Activated CD8-positive, alpha-beta T cell treated with anti-CD3 and anti-CD28 coated beads, Interleukin-2, amount 10 ng/mL, durations not matched to agents 7 days and 5 days (primary cell): ENCODE measurements around the gene NKIRAS2. TPM values are rescaled to one million over a fixed set of nuclear protein-coding genes. Genes with fewer than 3 reads are reported as not detected.

Source experiments
- ATAC-seq: fragments of 150-1000 bp; cut with Tn5 transposase; one replicate; pipeline ENCODE4 v1.10.0; 2021; ENCODE audit warnings: moderate library complexity
- CTCF ChIA-PET: fragments of 350-600 bp; sonication (Branson Sonifier 250); formaldehyde crosslinking; loops from one replicate; lab custom pipeline; 2021; ENCODE audit warnings: antibody characterized with exemption; lab: Charles Lee
- POLR2A ChIA-PET: fragments of 350-600 bp; sonication (Branson Sonifier 250); formaldehyde crosslinking; loops from one replicate; lab custom pipeline; 2021; ENCODE audit warnings: antibody characterized with exemption; lab: Charles Lee
- DNase-seq: peaks from one replicate; pipeline ENCODE4 v3.0.0-alpha.2; 2020
- H3K27ac Mint-ChIP-seq: one replicate; pipeline ENCODE4 v1.8.0; 2021; ENCODE audit warnings: mild to moderate bottlenecking, mixed read lengths
- H3K27me3 Mint-ChIP-seq: one replicate; pipeline ENCODE4 v1.8.0; 2021; ENCODE audit warnings: low read depth, mixed read lengths
- H3K36me3 Mint-ChIP-seq: one replicate; pipeline ENCODE4 v1.8.0; 2021; ENCODE audit warnings: low read depth, mixed read lengths
- H3K4me1 Mint-ChIP-seq: one replicate; pipeline ENCODE4 v1.8.0; 2021; ENCODE audit warnings: low read depth, mixed read lengths
- H3K4me3 Mint-ChIP-seq: one replicate; pipeline ENCODE4 v1.8.0; 2021; ENCODE audit warnings: mild to moderate bottlenecking, mixed read lengths
- H3K9me3 Mint-ChIP-seq: one replicate; pipeline ENCODE4 v1.8.0; 2022; ENCODE audit warnings: mixed read lengths; ENCODE audit not compliant: insufficient read depth
- total RNA-seq, 2 experiments: library from RNA; stranded (reverse); gene quantifications; one replicate each; pipeline ENCODE4 v1.2.3, GENCODE V29; 2021

NKIRAS2 gene
- total RNA-seq, 2 experiments from 2014 or later = 25.7 to 26.2 TPM

DNA sequence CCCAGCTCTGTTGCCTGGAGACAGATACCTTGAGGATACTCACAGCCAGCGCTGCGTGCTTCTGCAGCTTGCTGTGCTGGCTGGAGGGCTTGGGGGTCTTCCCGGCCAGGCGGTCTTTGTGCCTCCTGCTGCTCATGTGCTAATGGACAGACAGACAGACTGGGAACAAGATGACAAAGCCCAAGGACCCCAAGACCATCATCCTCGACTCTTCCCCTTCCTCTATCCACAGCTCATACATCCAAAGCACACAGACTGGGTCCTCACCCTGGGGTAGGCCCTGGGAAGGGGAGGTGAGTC lies 7.7 kb downstream of the NKIRAS2 start:
- Mint-ChIP-seq H3K27me3 (no peaks in the 10 kb centered on the region), H3K36me3 (peaks cover 14% of the 10 kb centered on the region), H3K4me1 (peaks cover 17% of the 10 kb centered on the region), H3K27ac (no peak overlapping the region), H3K4me3 (no peak overlapping the region), H3K9me3 (no peaks in the 10 kb centered on the region)
- DNase-seq = no peak
- CTCF ChIA-PET = interaction anchor here (1.0 to 7.0 kb wide), 6 partner anchors 11 to 103 kb away, joined by 3 to 168 read pairs (median 14); partner anchors contain the start of genes DHX58, DNAJC7 and KAT2A
- POLR2A ChIA-PET = interaction anchor here (0.6 to 6.3 kb wide), 5 partner anchors 10 to 127 kb away, joined by 3 to 40 read pairs (median 4); partner anchors contain the start of genes DHX58 and DNAJC7
- ATAC-seq = no peak

DNA sequence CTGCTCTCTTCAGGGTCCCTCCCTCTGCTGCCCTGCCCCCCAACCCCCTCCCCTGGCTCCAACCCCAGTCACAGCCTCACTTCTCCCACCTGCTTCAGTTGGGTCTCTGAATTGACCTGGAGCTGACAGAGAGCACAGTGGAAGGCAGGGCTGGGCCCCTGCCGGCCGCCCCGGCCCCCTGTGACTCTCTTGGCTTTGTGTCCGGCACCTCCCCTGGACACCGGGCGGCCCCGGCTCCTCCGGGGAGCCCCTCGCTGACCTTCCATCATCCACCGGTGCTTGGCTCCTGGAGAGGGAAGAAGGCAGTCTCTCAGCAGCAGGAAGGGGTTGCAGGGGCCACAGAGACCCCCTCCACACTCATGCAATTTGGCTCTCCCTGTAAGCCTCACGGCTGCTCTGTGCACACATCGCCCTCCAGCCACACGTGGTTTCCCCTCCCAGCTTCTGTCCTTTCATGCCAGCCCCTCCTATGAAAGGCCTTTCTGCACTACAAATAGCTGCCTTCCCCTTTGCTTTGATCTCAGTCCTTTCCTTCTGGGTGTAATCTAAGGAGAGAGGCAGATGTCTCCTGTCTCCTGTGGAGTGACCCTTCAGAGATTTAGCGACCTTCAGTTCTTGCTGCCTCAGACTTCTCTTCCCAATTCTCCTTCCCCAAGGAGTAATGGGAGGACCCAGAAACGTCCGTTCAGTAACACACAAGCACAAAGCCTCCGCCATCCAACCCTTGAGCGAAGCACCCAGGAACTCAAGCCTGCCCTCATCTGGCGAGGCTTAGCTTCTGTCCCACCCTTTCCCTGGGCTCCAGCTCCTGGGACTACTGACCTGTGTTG lies 8.3 kb downstream of the NKIRAS2 start:
- Mint-ChIP-seq H3K27ac (no peak overlapping the region), H3K36me3 (peaks cover 12% of the 10 kb centered on the region), H3K9me3 (no peaks in the 10 kb centered on the region), H3K4me3 (no peak overlapping the region), H3K27me3 (no peaks in the 10 kb centered on the region), H3K4me1 (peaks cover 17% of the 10 kb centered on the region)
- CTCF ChIA-PET = interaction anchor here (2.8 to 7.0 kb wide), 4 partner anchors 12 to 85 kb away, joined by 9 to 168 read pairs (median 30); partner anchors contain the start of genes DHX58, DNAJC7 and KAT2A
- ATAC-seq (no peak), DNase-seq (no peak)
- POLR2A ChIA-PET = interaction anchor here (0.6 to 6.3 kb wide), 3 partner anchors 11 to 84 kb away, joined by 3 to 40 read pairs (median 3); partner anchors contain the start of genes DHX58 and DNAJC7

DNA sequence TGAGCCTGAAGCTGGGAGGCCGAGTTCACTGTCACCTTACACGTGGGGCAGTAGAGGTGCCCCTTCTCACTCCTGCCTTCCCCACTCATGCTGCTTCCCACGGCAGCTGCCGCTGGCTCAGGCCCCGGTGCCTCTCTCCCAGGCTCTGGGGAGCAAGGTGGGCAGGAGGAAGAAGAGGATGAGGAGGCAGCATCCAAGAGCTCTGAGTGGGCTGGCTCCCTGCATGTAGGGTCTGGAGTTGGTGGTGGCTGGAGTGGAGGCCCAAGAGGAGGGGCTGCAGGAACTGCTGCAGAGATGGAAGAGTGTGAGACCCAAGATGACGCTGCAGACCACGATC lies 8.9 kb downstream of the NKIRAS2 start:
- ChIA-PET CTCF (interaction anchor here (1.0 to 7.0 kb wide), 5 partner anchors 8 to 85 kb away, joined by 3 to 168 read pairs (median 15); partner anchors contain the start of genes DHX58, DNAJC7, KAT2A and NKIRAS2), POLR2A (interaction anchor here (0.6 to 6.3 kb wide), 3 partner anchors 11 to 84 kb away, joined by 3 to 40 read pairs (median 3); partner anchors contain the start of genes DHX58 and DNAJC7)
- Mint-ChIP-seq H3K4me3 (no peak overlapping the region), H3K27me3 (no peaks in the 10 kb centered on the region), H3K9me3 (no peaks in the 10 kb centered on the region), H3K36me3 (peaks cover 8% of the 10 kb centered on the region), H3K27ac (no peak overlapping the region), H3K4me1 (peaks cover 19% of the 10 kb centered on the region)
- DNase-seq (no peak), ATAC-seq (no peak)

DNA sequence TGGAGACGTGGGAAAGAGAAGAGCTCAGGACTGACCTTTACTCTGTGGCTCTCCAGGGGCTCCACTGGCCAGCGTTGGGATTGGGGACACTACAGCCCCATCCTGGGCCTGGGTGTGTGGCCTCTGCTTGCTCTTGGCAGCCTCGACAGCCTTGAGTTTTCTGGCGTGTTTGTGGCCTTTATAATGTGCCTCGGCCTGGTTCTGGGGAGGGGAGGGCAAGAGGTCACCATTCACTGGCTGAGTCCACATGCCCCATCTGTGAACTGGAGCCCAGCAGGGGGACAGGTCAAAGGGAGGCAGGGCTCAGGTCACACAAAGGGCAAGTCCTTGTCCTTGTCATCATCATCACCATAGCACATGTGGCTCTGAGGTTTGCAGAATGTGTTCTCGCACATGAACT lies 11.7 kb downstream of the NKIRAS2 start:
- no peaks in the 10 kb centered on the region for H3K9me3 Mint-ChIP-seq
- peaks cover 14% of the 10 kb centered on the region for H3K4me1 Mint-ChIP-seq
- CTCF ChIA-PET = interaction anchor here (0.7 to 3.2 kb wide), 5 partner anchors 11 to 107 kb away, joined by 3 to 15 read pairs (median 4); partner anchors contain the start of genes DHX58 and NKIRAS2
- H3K27me3 Mint-ChIP-seq = peaks cover 2% of the 10 kb centered on the region
- no peak overlapping the region for H3K27ac Mint-ChIP-seq
- no peak for DNase-seq
- no peak overlapping the region for H3K4me3 Mint-ChIP-seq
- POLR2A ChIA-PET = no interaction called here
- no peak for ATAC-seq
- H3K36me3 Mint-ChIP-seq = no peaks in the 10 kb centered on the region

DNA sequence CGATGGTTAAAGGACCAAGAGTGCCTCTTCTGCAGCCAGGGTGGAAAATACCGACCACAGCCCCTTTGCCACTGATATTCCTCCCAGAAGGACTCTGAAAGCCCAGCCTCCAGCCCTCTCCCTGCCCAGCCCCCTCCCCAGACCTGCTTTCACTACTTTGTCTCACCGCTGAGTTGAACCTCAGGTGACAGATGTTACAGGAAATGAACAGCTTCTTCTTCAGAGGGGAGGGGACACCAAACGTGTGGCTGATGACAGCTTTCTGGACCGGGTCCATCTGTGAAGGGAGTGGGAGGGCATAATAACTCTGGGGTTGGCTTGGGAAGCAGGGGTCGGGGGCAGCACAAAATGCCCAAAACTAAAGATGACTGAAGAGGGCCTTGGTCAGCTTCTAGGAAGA lies 14.2 kb downstream of the NKIRAS2 start:
- ChIA-PET CTCF (interaction anchor here (0.8 to 1.9 kb wide), 11 partner anchors 9 to 84 kb away, joined by 3 to 14 read pairs (median 4); partner anchors contain the start of genes DNAJC7 and NKIRAS2), POLR2A (interaction anchor here (0.9 kb wide), 1 partner anchor 78 kb away, joined by 4 read pairs; the partner anchor contains the start of gene DHX58)
- Mint-ChIP-seq H3K4me3 (no peak overlapping the region), H3K27me3 (peaks cover 4% of the 10 kb centered on the region), H3K9me3 (no peaks in the 10 kb centered on the region), H3K36me3 (no peaks in the 10 kb centered on the region), H3K27ac (no peak overlapping the region), H3K4me1 (peaks cover 8% of the 10 kb centered on the region)
- DNase-seq (peak; percentile 39), ATAC-seq (peak; percentile 30)

DNA sequence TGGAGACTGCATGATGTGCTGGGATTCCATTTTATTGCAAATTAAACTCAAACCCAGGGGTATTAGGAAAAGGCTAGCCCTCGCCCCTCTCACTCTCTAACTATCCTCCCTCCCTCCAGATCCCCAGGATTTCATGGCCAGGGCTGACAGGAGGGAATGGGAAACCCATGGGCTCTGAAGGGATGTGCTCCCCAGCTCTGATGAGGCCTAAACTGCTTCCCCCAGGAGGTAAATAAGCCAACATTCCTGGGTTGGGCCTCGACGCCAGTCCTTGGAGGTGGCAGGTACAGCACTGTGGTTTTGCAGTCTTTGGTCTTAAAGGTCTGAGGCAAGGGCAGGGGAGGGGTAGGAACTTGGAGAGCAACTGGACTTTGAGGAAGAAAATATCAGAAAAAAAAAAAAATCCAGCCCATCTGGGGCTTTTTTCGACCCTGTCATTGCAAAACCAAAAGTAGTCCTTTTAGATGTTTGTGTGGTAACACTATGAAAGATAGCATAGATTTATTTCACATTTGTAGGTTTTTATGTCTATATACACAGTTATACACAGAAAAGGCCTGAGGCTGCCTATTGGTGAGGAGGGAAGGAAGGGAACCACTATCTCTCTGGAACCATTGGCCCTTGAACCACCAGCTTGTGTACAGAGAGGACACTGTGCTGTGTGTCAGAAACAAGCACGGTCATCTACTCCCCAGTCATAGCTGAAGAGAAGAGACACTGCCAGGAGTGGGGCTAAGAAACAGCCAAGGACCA lies 18.5 kb downstream of the NKIRAS2 start:
- peaks cover 6% of the 10 kb centered on the region for H3K27me3 Mint-ChIP-seq
- ATAC-seq = no peak
- no peak for DNase-seq
- no peak overlapping the region for H3K4me3 Mint-ChIP-seq
- H3K9me3 Mint-ChIP-seq = no peaks in the 10 kb centered on the region
- CTCF ChIA-PET = interaction anchor here (1.0 kb wide), 1 partner anchor 30 kb away, joined by 3 read pairs; no protein-coding TSS in a partner anchor
- H3K36me3 Mint-ChIP-seq = no peaks in the 10 kb centered on the region
- no peak overlapping the region for H3K27ac Mint-ChIP-seq
- peaks cover 8% of the 10 kb centered on the region for H3K4me1 Mint-ChIP-seq
- POLR2A ChIA-PET = interaction anchor here (1.0 kb wide), 1 partner anchor 74 kb away, joined by 3 read pairs; no protein-coding TSS in a partner anchor

DNA sequence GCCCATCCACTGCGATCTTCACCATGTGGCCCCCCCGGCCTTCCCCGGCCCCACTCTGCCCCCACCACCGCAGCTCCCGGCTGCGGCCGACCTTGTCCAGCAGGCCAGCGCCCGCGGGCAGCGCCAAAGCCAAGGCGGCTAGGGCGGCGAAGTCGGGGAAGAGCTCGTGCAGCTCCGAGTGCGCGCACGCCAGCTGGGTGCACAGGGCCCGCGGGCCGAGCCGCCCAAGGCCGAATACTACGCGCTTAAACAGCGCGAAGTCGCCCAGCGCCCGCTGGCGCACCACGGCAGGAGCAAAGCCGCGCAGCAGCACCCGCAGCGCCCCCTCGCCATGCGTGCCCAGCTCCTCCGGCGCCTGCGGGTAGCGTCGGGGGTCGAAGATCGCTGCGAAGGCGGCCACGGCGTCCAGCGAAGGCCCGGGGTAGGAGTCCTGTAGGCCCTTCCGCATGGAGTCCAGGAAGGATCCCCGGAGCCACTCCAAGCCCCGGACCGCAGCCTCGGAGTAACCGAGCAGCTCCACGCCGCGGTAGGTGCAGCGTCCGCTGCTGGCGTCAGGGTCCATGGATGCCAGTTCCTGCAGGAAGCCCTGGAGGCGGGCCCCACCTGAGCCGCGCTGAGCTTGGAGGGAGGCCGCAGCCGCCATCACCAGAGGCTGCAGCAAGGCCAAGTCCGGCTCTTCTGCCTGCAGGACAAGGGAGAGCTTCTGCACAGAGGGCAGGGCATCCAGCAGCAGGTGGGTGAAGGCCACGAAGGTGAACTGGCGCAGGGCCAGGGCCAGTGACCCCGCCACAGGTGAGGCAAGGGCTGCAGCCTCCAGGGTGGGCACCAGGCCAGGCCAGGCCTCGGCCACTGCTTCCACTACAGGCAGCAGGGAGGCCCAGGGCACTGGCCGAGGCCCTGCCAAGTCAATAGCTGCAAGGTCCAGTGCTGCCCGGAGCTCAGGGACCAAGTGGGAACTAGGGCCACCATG lies 20.2 kb downstream of the NKIRAS2 start:
- DNase-seq (no peak), ATAC-seq (no peak)
- CTCF ChIA-PET = interaction anchor here (1.1 to 1.9 kb wide), 3 partner anchors 15 to 35 kb away, joined by 3 to 7 read pairs (median 3); no protein-coding TSS in a partner anchor
- no peaks in the 10 kb centered on the region for H3K4me1 Mint-ChIP-seq
- H3K27me3 Mint-ChIP-seq = peaks cover 4% of the 10 kb centered on the region
- POLR2A ChIA-PET = interaction anchor here (0.6 to 1.6 kb wide), 2 partner anchors 23 to 245 kb away, joined by 3 read pairs; partner anchors contain the start of gene DNAJC7
- no peaks in the 10 kb centered on the region for H3K36me3 Mint-ChIP-seq
- no peaks in the 10 kb centered on the region for H3K9me3 Mint-ChIP-seq
- no peak overlapping the region for H3K4me3 Mint-ChIP-seq
- no peak overlapping the region for H3K27ac Mint-ChIP-seq

DNA sequence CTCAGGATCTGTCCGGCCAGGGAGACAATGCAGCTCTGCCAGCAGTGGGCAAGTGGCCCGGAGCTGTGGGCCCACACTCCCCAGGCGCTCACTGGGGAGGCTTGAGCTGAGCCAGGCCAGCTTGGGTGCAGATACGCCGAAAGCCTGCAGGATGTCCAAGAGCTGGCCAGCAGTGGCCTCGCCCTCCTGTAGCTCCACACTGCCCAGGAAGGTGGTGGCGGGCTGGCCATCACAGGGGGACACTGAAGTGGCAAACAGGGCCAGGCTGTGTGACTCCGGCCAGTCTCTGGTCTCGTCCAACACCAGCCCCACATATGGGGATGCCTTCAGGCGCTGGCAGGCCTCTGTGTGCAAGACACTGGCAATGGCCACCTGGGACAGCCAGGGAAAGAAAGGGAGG lies 20.9 kb downstream of the NKIRAS2 start:
- H3K27me3 Mint-ChIP-seq = peaks cover 4% of the 10 kb centered on the region
- H3K4me3 Mint-ChIP-seq = no peak overlapping the region
- no peaks in the 10 kb centered on the region for H3K36me3 Mint-ChIP-seq
- DNase-seq = no peak
- H3K9me3 Mint-ChIP-seq = no peaks in the 10 kb centered on the region
- CTCF ChIA-PET = interaction anchor here (0.9 to 1.9 kb wide), 9 partner anchors 9 to 362 kb away, joined by 3 to 7 read pairs (median 5); partner anchors contain the start of gene NKIRAS2
- H3K4me1 Mint-ChIP-seq = no peaks in the 10 kb centered on the region
- POLR2A ChIA-PET = interaction anchor here (0.6 to 1.6 kb wide), 2 partner anchors 24 to 245 kb away, joined by 3 read pairs; partner anchors contain the start of gene DNAJC7
- H3K27ac Mint-ChIP-seq = no peak overlapping the region
- no peak for ATAC-seq

DNA sequence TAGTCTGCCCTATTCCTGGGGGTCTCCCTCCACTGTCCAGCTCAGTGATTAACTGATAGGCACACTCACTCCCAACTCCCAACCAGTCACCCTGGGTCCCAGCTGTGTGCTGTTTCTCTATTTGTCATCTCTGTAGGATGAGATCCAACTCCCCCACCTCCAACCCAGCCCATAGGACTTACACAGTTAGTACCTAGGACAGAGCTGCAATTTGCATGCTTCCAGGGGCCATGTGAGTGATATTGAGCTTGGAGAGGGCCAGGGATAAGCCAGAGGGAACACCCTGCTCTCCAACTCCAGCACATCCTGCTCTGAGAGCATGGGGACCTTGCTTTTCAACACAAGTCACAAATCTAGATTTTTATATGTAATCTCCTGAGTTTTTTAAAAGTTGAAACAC lies 21.7 kb downstream of the NKIRAS2 start:
- peaks cover 7% of the 10 kb centered on the region for H3K27me3 Mint-ChIP-seq
- H3K9me3 Mint-ChIP-seq = no peaks in the 10 kb centered on the region
- ATAC-seq = no peak
- H3K4me1 Mint-ChIP-seq = no peaks in the 10 kb centered on the region
- no peaks in the 10 kb centered on the region for H3K36me3 Mint-ChIP-seq
- no peak overlapping the region for H3K27ac Mint-ChIP-seq
- no peak overlapping the region for H3K4me3 Mint-ChIP-seq
- ChIA-PET POLR2A (interaction anchor here (1.6 kb wide), 1 partner anchor 25 kb away, joined by 3 read pairs; the partner anchor contains the start of gene DNAJC7), CTCF (interaction anchor here (0.9 to 1.9 kb wide), 8 partner anchors 8 to 361 kb away, joined by 3 to 7 read pairs (median 5); partner anchors contain the start of gene NKIRAS2)
- DNase-seq = no peak

DNA sequence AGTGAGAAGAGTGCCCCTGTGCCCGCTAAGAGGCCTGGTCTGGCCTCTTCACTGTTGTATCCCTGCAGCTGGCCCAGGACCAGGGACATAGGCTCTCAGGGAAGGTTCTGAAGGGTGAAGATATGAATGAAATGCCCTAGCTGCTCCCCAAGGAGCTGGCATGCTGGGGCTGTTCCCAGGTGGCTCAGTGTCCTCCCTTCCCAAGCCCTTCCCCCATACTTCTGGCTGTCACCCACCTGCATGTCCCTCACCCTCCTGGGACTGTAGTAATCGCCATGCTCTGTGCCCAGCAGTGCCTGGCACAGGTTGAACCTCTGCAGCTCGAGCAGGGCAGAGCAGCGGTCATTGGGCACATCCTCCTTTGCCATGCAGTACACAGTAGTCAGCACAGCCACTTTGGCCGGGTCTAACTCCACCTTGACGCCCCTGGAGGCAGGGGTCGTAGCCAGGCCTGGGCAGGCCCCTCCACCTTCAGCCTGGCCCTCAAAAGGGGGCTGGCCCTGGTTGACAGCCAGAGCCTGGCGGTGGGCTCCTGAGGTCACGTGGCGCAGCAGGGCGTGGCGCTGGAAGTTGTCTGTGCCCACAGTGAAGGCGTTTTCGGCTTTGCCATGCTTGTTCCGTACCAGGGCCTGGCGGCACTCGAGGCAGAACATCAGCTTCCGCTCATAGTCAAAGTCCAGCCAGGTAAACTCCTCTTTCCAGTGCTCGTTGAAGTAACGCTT lies 22.9 kb downstream of the NKIRAS2 start:
- POLR2A ChIA-PET = no interaction called here
- CTCF ChIA-PET = no interaction called here
- no peaks in the 10 kb centered on the region for H3K9me3 Mint-ChIP-seq
- no peak overlapping the region for H3K27ac Mint-ChIP-seq
- H3K36me3 Mint-ChIP-seq = no peaks in the 10 kb centered on the region
- no peaks in the 10 kb centered on the region for H3K4me1 Mint-ChIP-seq
- no peak overlapping the region for H3K4me3 Mint-ChIP-seq
- peaks cover 7% of the 10 kb centered on the region for H3K27me3 Mint-ChIP-seq
- ATAC-seq = no peak
- no peak for DNase-seq
